Natural killer cell treated with Interleukin-12 subunit alpha and Interleukin-12 subunit beta and Interleukin-15 and Interleukin-18, amount 100 ng/mL, for 72 hours (primary cell): Measurements from ENCODE around the gene PSPC1. TPM values are rescaled to one million over a fixed set of nuclear protein-coding genes. Genes with fewer than 3 reads are reported as not detected.

ENCODE experiments used
- total RNA-seq, 2 donors: library from RNA; stranded (reverse); gene quantifications; one replicate each; pipeline ENCODE4 v1.2.3, GENCODE V29; 2022

The PSPC1 gene
- total RNA-seq, 2 donors from 2014 or later, result 84.5 to 128 TPM

Other genes with a start within 250 kb of the PSPC1 start
- under 1 TPM in 1 of 2 donors, not detected in 1; 0.19 TPM for gene TPTE2, start 221.4 kb downstream of the PSPC1 start, total RNA-seq
- gene MPHOSPH8, start 149.3 kb downstream of the PSPC1 start, total RNA-seq, result 10 to 100 TPM; 33.4 to 39.0 TPM
- gene ZMYM5, start 80.7 kb upstream of the PSPC1 start, total RNA-seq, result 10 to 100 TPM; 15.6 to 16.6 TPM
- gene ZMYM2, start 175.8 kb upstream of the PSPC1 start, total RNA-seq, result 10 to 100 TPM; 37.7 to 56.7 TPM